ENCODE data around the gene IFT81. TPM values are rescaled to one million over a fixed set of nuclear protein-coding genes. Genes with fewer than 3 reads are reported as not detected.

IFT81 gene
- polyA plus RNA-seq, 3 donors, result 0.39 to 0.97 (median 0.47) TPM

- Histone ChIP-seq H3K4me3 (replicated peaks in 1 of 3; ENCODE audit: low read depth in 2 of 3, low read length in 3 of 3) (no peak overlapping the region), H3K4me1 (ENCODE audit: control insufficient read depth in 1 of 2, insufficient read depth in 2 of 2, low read length in 2 of 2) (no peaks in the 10 kb centered on the region), H3K9ac (ENCODE audit: insufficient read depth, low read length, poor library complexity, severe bottlenecking) (no peak overlapping the region), H4K20me1 (ENCODE audit: insufficient read depth, low read length) (no peaks in the 10 kb centered on the region), H3K9me3 (replicated peaks in 1 of 2; ENCODE audit: control insufficient read depth in 1 of 2, insufficient read depth in 1 of 2, low read length in 2 of 2) (peaks cover 14 to 23% of the 10 kb centered on the region in 2 donors), H3K79me2 (ENCODE audit: insufficient read depth, low read length) (no peaks in the 10 kb centered on the region), H3K4me2 (replicated peaks; ENCODE audit: extremely low read depth, low read length, poor library complexity, severe bottlenecking) (no peak overlapping the region), H3K36me3 (replicated peaks in 1 of 2; ENCODE audit: control insufficient read depth in 1 of 2, insufficient read depth in 2 of 2, low read length in 2 of 2) (no peaks in the 10 kb centered on the region), H2AFZ (ENCODE audit: insufficient read depth, low read depth, low read length, poor library complexity, severe bottlenecking) (no peak overlapping the region), H3K27me3 (ENCODE audit: control insufficient read depth in 2 of 2, insufficient read depth in 2 of 2, low read length in 2 of 2) (no peaks in the 10 kb centered on the region), H3K27ac (ENCODE audit: low read depth in 1 of 2, low read length in 2 of 2) (no peak overlapping the region)
- peaks cover 4% of the 10 kb centered on the region for H3K4me1 Mint-ChIP-seq
- H3K9me3 Mint-ChIP-seq, result peaks cover 17 to 33% (median 28%) of the 10 kb centered on the region in 7 donors
- no CpG with 5 or more reads among the region's 1 CpG for WGBS (ENCODE audit: insufficient coverage)
- TF ChIP-seq, protein P1, sequence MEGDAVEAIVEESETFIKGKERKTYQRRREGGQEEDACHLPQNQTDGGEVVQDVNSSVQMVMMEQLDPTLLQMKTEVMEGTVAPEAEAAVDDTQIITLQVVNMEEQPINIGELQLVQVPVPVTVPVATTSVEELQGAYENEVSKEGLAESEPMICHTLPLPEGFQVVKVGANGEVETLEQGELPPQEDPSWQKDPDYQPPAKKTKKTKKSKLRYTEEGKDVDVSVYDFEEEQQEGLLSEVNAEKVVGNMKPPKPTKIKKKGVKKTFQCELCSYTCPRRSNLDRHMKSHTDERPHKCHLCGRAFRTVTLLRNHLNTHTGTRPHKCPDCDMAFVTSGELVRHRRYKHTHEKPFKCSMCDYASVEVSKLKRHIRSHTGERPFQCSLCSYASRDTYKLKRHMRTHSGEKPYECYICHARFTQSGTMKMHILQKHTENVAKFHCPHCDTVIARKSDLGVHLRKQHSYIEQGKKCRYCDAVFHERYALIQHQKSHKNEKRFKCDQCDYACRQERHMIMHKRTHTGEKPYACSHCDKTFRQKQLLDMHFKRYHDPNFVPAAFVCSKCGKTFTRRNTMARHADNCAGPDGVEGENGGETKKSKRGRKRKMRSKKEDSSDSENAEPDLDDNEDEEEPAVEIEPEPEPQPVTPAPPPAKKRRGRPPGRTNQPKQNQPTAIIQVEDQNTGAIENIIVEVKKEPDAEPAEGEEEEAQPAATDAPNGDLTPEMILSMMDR (IDR thresholded peaks at IDR 0.05), result no peak
- H3K36me3 Mint-ChIP-seq, result no peaks in the 10 kb centered on the region
- no peak for DNase-seq
- intact Hi-C loops (cut with micrococcal nuclease), result no loop called here
- no peak overlapping the region for H3K27ac Mint-ChIP-seq
- H3K27me3 Mint-ChIP-seq (ENCODE audit: low read depth in 3 of 3), result peaks cover 0 to 4% (median 0%) of the 10 kb centered on the region in 3 donors
- no peak overlapping the region for H3K4me3 Mint-ChIP-seq
Measured at GRCh38 chr12:110186059-110186458, 61.9 kb downstream of the IFT81 start.

- no peaks in the 10 kb centered on the region for H3K9me3 ChIP-seq (replicated peaks in 1 of 2; ENCODE audit: control insufficient read depth in 1 of 2, insufficient read depth in 1 of 2, low read length in 2 of 2)
- Mint-ChIP-seq H3K27me3 (ENCODE audit: low read depth in 3 of 3) (peaks cover 0 to 2% (median 0%) of the 10 kb centered on the region in 3 donors), H3K9me3 (peaks cover 0 to 9% (median 2%) of the 10 kb centered on the region in 7 donors), H3K4me1 (no peaks in the 10 kb centered on the region), H3K27ac (no peak overlapping the region), H3K36me3 (peaks cover 0 to 2% of the 10 kb centered on the region in 2 donors), H3K4me3 (no peak overlapping the region)
- DNase-seq, result no peak
- H3K79me2 ChIP-seq (ENCODE audit: insufficient read depth, low read length), result no peaks in the 10 kb centered on the region
- H3K9ac ChIP-seq (ENCODE audit: insufficient read depth, low read length, poor library complexity, severe bottlenecking), result no peak overlapping the region
- intact Hi-C loops (cut with micrococcal nuclease), result no loop called here
- TF ChIP-seq, protein P1 (IDR thresholded peaks at IDR 0.05), result no peak
- H3K4me1 ChIP-seq (ENCODE audit: control insufficient read depth in 1 of 2, insufficient read depth in 2 of 2, low read length in 2 of 2), result no peaks in the 10 kb centered on the region
- no peak overlapping the region for H3K27ac ChIP-seq (ENCODE audit: low read depth in 1 of 2, low read length in 2 of 2)
- WGBS (ENCODE audit: insufficient coverage), result no CpG with 5 or more reads among the region's 1 CpG
- no peaks in the 10 kb centered on the region for H3K27me3 ChIP-seq (ENCODE audit: control insufficient read depth in 2 of 2, insufficient read depth in 2 of 2, low read length in 2 of 2)
- H3K36me3 ChIP-seq (replicated peaks in 1 of 2; ENCODE audit: control insufficient read depth in 1 of 2, insufficient read depth in 2 of 2, low read length in 2 of 2), result no peaks in the 10 kb centered on the region
- H3K4me3 ChIP-seq (replicated peaks in 1 of 3; ENCODE audit: low read depth in 2 of 3, low read length in 3 of 3), result no peak overlapping the region
- no peak overlapping the region for H2AFZ ChIP-seq (ENCODE audit: insufficient read depth, low read depth, low read length, poor library complexity, severe bottlenecking)
- H3K4me2 ChIP-seq (replicated peaks; ENCODE audit: extremely low read depth, low read length, poor library complexity, severe bottlenecking), result no peak overlapping the region
- no peaks in the 10 kb centered on the region for H4K20me1 ChIP-seq (ENCODE audit: insufficient read depth, low read length)
Measured at GRCh38 chr12:110193196-110193595, 69.0 kb downstream of the IFT81 start.

Measured in CD14-positive monocyte (primary cell).